ENCODE results near the gene FAM107B. TPM values are rescaled to one million over a fixed set of nuclear protein-coding genes. Genes with fewer than 3 reads are reported as not detected.

Gene FAM107B
- total and polyA plus RNA-seq, 10 of the 15 experiments (the other 5 are each of a cell fraction or from before 2014, with no cell fraction given), result 22.9 to 162 (median 86.6) TPM

GRCh38 chr10:14659626-14660196 lies 115.0 kb downstream of the FAM107B start (continued):
- TF ChIP-seq FOS (IDR thresholded peaks at IDR 0.05; ENCODE audit: borderline replicate concordance, extremely low read depth, insufficient read length) (no peak), SMC3 (IDR thresholded peaks at IDR 0.05; ENCODE audit: borderline replicate concordance, low read length) (peak; percentile 35; the same call in 1 of the 2 replicates), NFYB (IDR thresholded peaks at IDR 0.05; ENCODE audit: insufficient read depth, low read depth, low read length) (no peak), DPF2 (IDR thresholded peaks at IDR 0.05) (peak; percentile 94; the same call in 1 of the 2 replicates), NRF1 (conservative IDR thresholded peaks at IDR 0.05; ENCODE audit: low read depth, low read length) (no peak), PAX8 (IDR thresholded peaks at IDR 0.05) (no peak), ZSCAN29 (IDR thresholded peaks at IDR 0.05) (0 out of 2 replicates have a peak, but pooled peaks have one; percentile 45), CHD2 (IDR thresholded peaks at IDR 0.05; ENCODE audit: borderline replicate concordance, low read depth, low read length) (peak; percentile 79), SREBF2 (IDR thresholded peaks at IDR 0.05; ENCODE audit: low read length) (no peak), ASH2L (IDR thresholded peaks at IDR 0.05; ENCODE audit: borderline replicate concordance, low read depth) (0 out of 2 replicates have a peak, but pooled peaks have one; percentile 69), HDAC6 (IDR thresholded peaks at IDR 0.05; ENCODE audit: unreplicated experiment) (no peak), ESRRA (IDR thresholded peaks at IDR 0.05; ENCODE audit: low read length) (peak; percentile 94; the same call in 1 of the 2 replicates), IKZF1 (conservative IDR thresholded peaks at IDR 0.05) (peak; percentile 97), EP300 (IDR thresholded peaks at IDR 0.05; ENCODE audit: borderline replicate concordance in 1 of 2, control insufficient read depth in 1 of 2, low read depth in 2 of 2, low read length in 2 of 2) (peak; percentile 87 to 96), PAX5 (IDR thresholded peaks at IDR 0.05; ENCODE audit: borderline replicate concordance, low read depth, low read length) (peak; percentile 72), STAT1 (conservative IDR thresholded peaks at IDR 0.05) (no peak), HDGF (IDR thresholded peaks at IDR 0.05) (no peak)
- TF ChIP-seq, protein P1, sequence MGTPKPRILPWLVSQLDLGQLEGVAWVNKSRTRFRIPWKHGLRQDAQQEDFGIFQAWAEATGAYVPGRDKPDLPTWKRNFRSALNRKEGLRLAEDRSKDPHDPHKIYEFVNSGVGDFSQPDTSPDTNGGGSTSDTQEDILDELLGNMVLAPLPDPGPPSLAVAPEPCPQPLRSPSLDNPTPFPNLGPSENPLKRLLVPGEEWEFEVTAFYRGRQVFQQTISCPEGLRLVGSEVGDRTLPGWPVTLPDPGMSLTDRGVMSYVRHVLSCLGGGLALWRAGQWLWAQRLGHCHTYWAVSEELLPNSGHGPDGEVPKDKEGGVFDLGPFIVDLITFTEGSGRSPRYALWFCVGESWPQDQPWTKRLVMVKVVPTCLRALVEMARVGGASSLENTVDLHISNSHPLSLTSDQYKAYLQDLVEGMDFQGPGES (IDR thresholded peaks at IDR 0.05), result no peak
- TF ChIP-seq, protein P2, sequence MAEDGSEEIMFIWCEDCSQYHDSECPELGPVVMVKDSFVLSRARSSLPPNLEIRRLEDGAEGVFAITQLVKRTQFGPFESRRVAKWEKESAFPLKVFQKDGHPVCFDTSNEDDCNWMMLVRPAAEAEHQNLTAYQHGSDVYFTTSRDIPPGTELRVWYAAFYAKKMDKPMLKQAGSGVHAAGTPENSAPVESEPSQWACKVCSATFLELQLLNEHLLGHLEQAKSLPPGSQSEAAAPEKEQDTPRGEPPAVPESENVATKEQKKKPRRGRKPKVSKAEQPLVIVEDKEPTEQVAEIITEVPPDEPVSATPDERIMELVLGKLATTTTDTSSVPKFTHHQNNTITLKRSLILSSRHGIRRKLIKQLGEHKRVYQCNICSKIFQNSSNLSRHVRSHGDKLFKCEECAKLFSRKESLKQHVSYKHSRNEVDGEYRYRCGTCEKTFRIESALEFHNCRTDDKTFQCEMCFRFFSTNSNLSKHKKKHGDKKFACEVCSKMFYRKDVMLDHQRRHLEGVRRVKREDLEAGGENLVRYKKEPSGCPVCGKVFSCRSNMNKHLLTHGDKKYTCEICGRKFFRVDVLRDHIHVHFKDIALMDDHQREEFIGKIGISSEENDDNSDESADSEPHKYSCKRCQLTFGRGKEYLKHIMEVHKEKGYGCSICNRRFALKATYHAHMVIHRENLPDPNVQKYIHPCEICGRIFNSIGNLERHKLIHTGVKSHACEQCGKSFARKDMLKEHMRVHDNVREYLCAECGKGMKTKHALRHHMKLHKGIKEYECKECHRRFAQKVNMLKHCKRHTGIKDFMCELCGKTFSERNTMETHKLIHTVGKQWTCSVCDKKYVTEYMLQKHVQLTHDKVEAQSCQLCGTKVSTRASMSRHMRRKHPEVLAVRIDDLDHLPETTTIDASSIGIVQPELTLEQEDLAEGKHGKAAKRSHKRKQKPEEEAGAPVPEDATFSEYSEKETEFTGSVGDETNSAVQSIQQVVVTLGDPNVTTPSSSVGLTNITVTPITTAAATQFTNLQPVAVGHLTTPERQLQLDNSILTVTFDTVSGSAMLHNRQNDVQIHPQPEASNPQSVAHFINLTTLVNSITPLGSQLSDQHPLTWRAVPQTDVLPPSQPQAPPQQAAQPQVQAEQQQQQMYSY (CRISPR knock-in tag; IDR thresholded peaks at IDR 0.05), result no peak
- TF ChIP-seq, protein P3, sequence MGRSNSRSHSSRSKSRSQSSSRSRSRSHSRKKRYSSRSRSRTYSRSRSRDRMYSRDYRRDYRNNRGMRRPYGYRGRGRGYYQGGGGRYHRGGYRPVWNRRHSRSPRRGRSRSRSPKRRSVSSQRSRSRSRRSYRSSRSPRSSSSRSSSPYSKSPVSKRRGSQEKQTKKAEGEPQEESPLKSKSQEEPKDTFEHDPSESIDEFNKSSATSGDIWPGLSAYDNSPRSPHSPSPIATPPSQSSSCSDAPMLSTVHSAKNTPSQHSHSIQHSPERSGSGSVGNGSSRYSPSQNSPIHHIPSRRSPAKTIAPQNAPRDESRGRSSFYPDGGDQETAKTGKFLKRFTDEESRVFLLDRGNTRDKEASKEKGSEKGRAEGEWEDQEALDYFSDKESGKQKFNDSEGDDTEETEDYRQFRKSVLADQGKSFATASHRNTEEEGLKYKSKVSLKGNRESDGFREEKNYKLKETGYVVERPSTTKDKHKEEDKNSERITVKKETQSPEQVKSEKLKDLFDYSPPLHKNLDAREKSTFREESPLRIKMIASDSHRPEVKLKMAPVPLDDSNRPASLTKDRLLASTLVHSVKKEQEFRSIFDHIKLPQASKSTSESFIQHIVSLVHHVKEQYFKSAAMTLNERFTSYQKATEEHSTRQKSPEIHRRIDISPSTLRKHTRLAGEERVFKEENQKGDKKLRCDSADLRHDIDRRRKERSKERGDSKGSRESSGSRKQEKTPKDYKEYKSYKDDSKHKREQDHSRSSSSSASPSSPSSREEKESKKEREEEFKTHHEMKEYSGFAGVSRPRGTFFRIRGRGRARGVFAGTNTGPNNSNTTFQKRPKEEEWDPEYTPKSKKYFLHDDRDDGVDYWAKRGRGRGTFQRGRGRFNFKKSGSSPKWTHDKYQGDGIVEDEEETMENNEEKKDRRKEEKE (IDR thresholded peaks at IDR 0.05), result no peak
- TF ChIP-seq, protein P4, sequence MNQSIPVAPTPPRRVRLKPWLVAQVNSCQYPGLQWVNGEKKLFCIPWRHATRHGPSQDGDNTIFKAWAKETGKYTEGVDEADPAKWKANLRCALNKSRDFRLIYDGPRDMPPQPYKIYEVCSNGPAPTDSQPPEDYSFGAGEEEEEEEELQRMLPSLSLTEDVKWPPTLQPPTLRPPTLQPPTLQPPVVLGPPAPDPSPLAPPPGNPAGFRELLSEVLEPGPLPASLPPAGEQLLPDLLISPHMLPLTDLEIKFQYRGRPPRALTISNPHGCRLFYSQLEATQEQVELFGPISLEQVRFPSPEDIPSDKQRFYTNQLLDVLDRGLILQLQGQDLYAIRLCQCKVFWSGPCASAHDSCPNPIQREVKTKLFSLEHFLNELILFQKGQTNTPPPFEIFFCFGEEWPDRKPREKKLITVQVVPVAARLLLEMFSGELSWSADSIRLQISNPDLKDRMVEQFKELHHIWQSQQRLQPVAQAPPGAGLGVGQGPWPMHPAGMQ (IDR thresholded peaks at IDR 0.05; ENCODE audit: borderline replicate concordance), result no peak

Data from GM12878 (cell line).